Adrenal gland (tissue), 12 donors: Measurements from ENCODE around the gene KRTAP6-2. TPM values are rescaled to one million over a fixed set of nuclear protein-coding genes. Genes with fewer than 3 reads are reported as not detected.

Experiments
- DNase-seq, 7 donors: peaks; one replicate each; pipeline ENCODE4 v3.0.0-alpha.2; 2019 to 2020
- H3K27ac ChIP-seq, 5 donors: fragments of 200-600 bp; sonication (generic) in 4 of 5; 1 replicate in 3 of 5; 2 replicates in 2 of 5; pipeline versions ENCODE4 v1.5.1 to v1.8.0; 2016 to 2020; ENCODE audit warnings: mild to moderate bottlenecking in 1 of 5
- H3K27me3 ChIP-seq: fragments of 200-600 bp; 2 replicates; pipeline ENCODE4 v1.8.0; 2021
- H3K36me3 ChIP-seq, 2 donors: fragments of 200-600 bp; replicated peaks in 1 of 2; 1 replicate in 1 of 2; 2 replicates in 1 of 2; pipeline versions ENCODE4 v1.5.1 to v1.8.0; 2018 to 2022
- H3K4me1 ChIP-seq, 2 donors: fragments of 200-600 bp; replicated peaks in 1 of 2; 1 replicate in 1 of 2; 2 replicates in 1 of 2; pipeline versions ENCODE4 v1.5.1 to v1.8.0; 2018 to 2021
- H3K4me3 ChIP-seq, 4 donors: fragments of 200-600 bp; sonication (generic) in 3 of 4; one replicate each; pipeline ENCODE4 v1.5.1; 2016 to 2018
- H3K9me3 ChIP-seq, 3 donors: fragments of 200-600 bp; sonication (generic) in 1 of 3; replicated peaks in 1 of 3; 1 replicate in 2 of 3; 2 replicates in 1 of 3; pipeline versions ENCODE4 v1.5.1 to v1.8.0; 2016 to 2021
- CTCF ChIP-seq, 6 experiments: fragments of 450-650 bp in 4 of 6; fragments of 200-600 bp in 2 of 6; sonication (generic) in 1 of 6; IDR thresholded peaks; 1 replicate in 5 of 6; 2 replicates in 1 of 6; pipeline versions ENCODE4 v1.5.1 to v1.8.0; 2016 to 2021; ENCODE audit warnings: antibody characterized with exemption in 6 of 6, mild to moderate bottlenecking in 2 of 6, moderate library complexity in 1 of 6
- POLR2A ChIP-seq, 2 donors: fragments of 450-650 bp; IDR thresholded peaks; one replicate each; pipeline ENCODE4 v1.6.1; 2017; ENCODE audit warnings: antibody characterized with exemption in 2 of 2, mild to moderate bottlenecking in 2 of 2, moderate library complexity in 1 of 2
- WGBS, 4 donors: extraction: QIAGEN DNeasy Blood & Tissue Kit in 2 of 4; methylation state at CpG; one replicate each; pipeline versions ENCODE4 v1.1.5 to v1.1.7; 2013 to 2017; 5-methylcytosine and 5-hydroxymethylcytosine counted together
- intact Hi-C, 2 donors: fragments of 100-400 bp; cut with DNase I; formaldehyde crosslinking; loops; one replicate each; pipeline versions ENCODE4 v1.14.1 to v1.15.0; 2022 to 2023
- polyA plus RNA-seq, 3 donors: library from polyadenylated mRNA; stranded (reverse); fragments of 200-250 nt in 2 of 3; fragments of 350-450 nt in 1 of 3; fragmentation: Illumina TruSeq in 1 of 3; extraction: RNeasy Lipid Tissue Mini Kit (QIAGEN cat#74804) in 1 of 3; gene quantifications; one replicate each; pipeline ENCODE4 v1.2.3, GENCODE V29; 2013 to 2014
- total RNA-seq, 9 donors: library from RNA; depleted of rRNA in 4 of 9; stranded (reverse); fragments of >200 nt in 4 of 9; fragments of 120-200 nt in 1 of 9; fragmentation: NEBNext Ultra II Directional in 1 of 9; extraction: Animal tissue kit (Norgen Biotek cat#: 25700) in 1 of 9; gene quantifications; one replicate each; pipeline versions ENCODE4 v1.1.0 to v1.2.4, GENCODE V29; 2013 to 2023
- donor health status: healthy with polysubstance abuse.
- donor health status: Bipolar disorder and iron deficiency.
- donor health status: DM: yes; HTN: yes; CAD: no.
- donor health status: DM: no; HTN: no; CAD: no.
- donor health status: DM: no; HTN: no; CAD: no.
- donor health status: DM: yes; HTN: yes; CAD: no.

Gene KRTAP6-2
- total and polyA plus RNA-seq, 12 donors, result not detected

GRCh38 chr21:30634906-30635305 lies 36.2 kb upstream of the KRTAP6-2 start, which contains the start of gene KRTAP20-2:
Gene KRTAP20-2 (plus strand): TSS chr21:30635206. CDS start chr21:30635264, 58 bp downstream.
- Histone ChIP-seq H3K9me3 (no peaks in the 10 kb centered on the region), H3K27ac (no peak within 1 kb of the TSS), H3K4me3 (no peak within 1 kb of the TSS), H3K27me3 (no peaks in the 10 kb centered on the region), H3K4me1 (no peaks in the 10 kb centered on the region), H3K36me3 (no peaks in the 10 kb centered on the region)
- intact Hi-C loops, result no loop called here
- no peak for DNase-seq
- WGBS, 4 donors, result 75 to 88% (median 83%) methylated on average over 1 of the region's 1 CpG
- TF ChIP-seq POLR2A (IDR thresholded peaks at IDR 0.05) (no peak), CTCF (IDR thresholded peaks at IDR 0.05) (no peak)

GRCh38 chr21:30629200-30629599 lies 30.5 kb upstream of the KRTAP6-2 start:
- no peak for TF ChIP-seq CTCF (IDR thresholded peaks at IDR 0.05)
- no peak for TF ChIP-seq POLR2A (IDR thresholded peaks at IDR 0.05)
- Histone ChIP-seq H3K9me3 (no peaks in the 10 kb centered on the region), H3K4me1 (no peaks in the 10 kb centered on the region), H3K27me3 (no peaks in the 10 kb centered on the region), H3K4me3 (no peak overlapping the region), H3K27ac (no peak overlapping the region), H3K36me3 (no peaks in the 10 kb centered on the region)
- intact Hi-C loops, result no loop called here
- WGBS, 4 donors, result 30 to 55% (median 48%) methylated on average over 1 of the region's 1 CpG
- no peak for DNase-seq

GRCh38 chr21:30628109-30628508 lies 29.4 kb upstream of the KRTAP6-2 start:
- no peak for TF ChIP-seq CTCF (IDR thresholded peaks at IDR 0.05)
- no peak for TF ChIP-seq POLR2A (IDR thresholded peaks at IDR 0.05)
- H3K4me3 ChIP-seq, result no peak overlapping the region
- no peaks in the 10 kb centered on the region for H3K9me3 ChIP-seq
- H3K4me1 ChIP-seq, result no peaks in the 10 kb centered on the region
- intact Hi-C loops, result no loop called here
- no peak for DNase-seq
- no peak overlapping the region for H3K27ac ChIP-seq
- no peaks in the 10 kb centered on the region for H3K27me3 ChIP-seq
- WGBS, 4 donors, result 68 to 85% (median 75%) methylated on average over 4 of the region's 4 CpGs
- H3K36me3 ChIP-seq, result no peaks in the 10 kb centered on the region

GRCh38 chr21:30625449-30626165 lies 26.9 kb upstream of the KRTAP6-2 start:
- Histone ChIP-seq H3K9me3 (no peaks in the 10 kb centered on the region), H3K27ac (no peak overlapping the region), H3K4me1 (no peaks in the 10 kb centered on the region), H3K4me3 (no peak overlapping the region), H3K27me3 (no peaks in the 10 kb centered on the region), H3K36me3 (no peaks in the 10 kb centered on the region)
- no peak for TF ChIP-seq CTCF (IDR thresholded peaks at IDR 0.05)
- DNase-seq, result no peak
- intact Hi-C loops, result no loop called here
- WGBS, 4 donors, result 66 to 89% (median 71%) methylated on average over 4 of the region's 4 CpGs
